ENCODE results near the gene DIABLO.
A peak's percentile ranks its signal among the peaks of the same experiment; 100 is the strongest.
"Not testable (repeated sequence)": the region's sequence is repeated elsewhere in the genome, so short reads cannot be mapped to it uniquely, and the experiment has no call there.

The DIABLO gene

GRCh38 chr12:122189626-122190475 lies 36.0 kb downstream of the DIABLO start:
- no peak for DNase-seq (ENCODE audit: low read depth in 2 of 2)

GRCh38 chr12:122187466-122187865 lies 38.4 kb downstream of the DIABLO start:
- no peak for DNase-seq (ENCODE audit: low read depth in 2 of 2)

- no peak for DNase-seq (ENCODE audit: low read depth in 2 of 2)
Measured at GRCh38 chr12:122185494-122186082, 40.3 kb downstream of the DIABLO start.

GRCh38 chr12:122185079-122185478 lies 40.8 kb downstream of the DIABLO start:
- no peak for DNase-seq (ENCODE audit: low read depth in 2 of 2)

GRCh38 chr12:122184517-122184916 lies 41.3 kb downstream of the DIABLO start:
- DNase-seq (ENCODE audit: low read depth in 2 of 2): no peak

GRCh38 chr12:122183588-122183940 lies 42.3 kb downstream of the DIABLO start:
- DNase-seq (ENCODE audit: low read depth in 2 of 2): no peak

- DNase-seq (ENCODE audit: low read depth in 2 of 2): no peak
Measured at GRCh38 chr12:122182887-122183587, 42.8 kb downstream of the DIABLO start, which contains the start of gene LRRC43. TSS of gene LRRC43 (plus strand) at chr12:122183123. CDS start at chr12:122183145, 22 bp downstream.

- not testable (repeated sequence) for DNase-seq (ENCODE audit: low read depth in 2 of 2)
Measured at GRCh38 chr12:122176473-122176872, 49.4 kb downstream of the DIABLO start.

- DNase-seq (ENCODE audit: low read depth in 2 of 2): no peak
Measured at GRCh38 chr12:122174155-122174845, 51.6 kb downstream of the DIABLO start, which contains the start of gene IL31. TSS of gene IL31 (minus strand) at chr12:122174221. CDS start at chr12:122174172, 49 bp downstream.

- no peak for DNase-seq (ENCODE audit: low read depth in 2 of 2)
Measured at GRCh38 chr12:122172262-122172939, 53.5 kb downstream of the DIABLO start.

- no peak for DNase-seq (ENCODE audit: low read depth in 2 of 2)
Measured at GRCh38 chr12:122171399-122171798, 54.5 kb downstream of the DIABLO start.

GRCh38 chr12:122168492-122168891 lies 57.4 kb downstream of the DIABLO start:
- no peak for DNase-seq (ENCODE audit: low read depth in 2 of 2)

GRCh38 chr12:122167356-122167925 lies 58.4 kb downstream of the DIABLO start:
- DNase-seq (ENCODE audit: low read depth in 2 of 2): no peak

- DNase-seq (ENCODE audit: low read depth in 2 of 2): peak; percentile 10 to 38
Measured at GRCh38 chr12:122166422-122167349, 59.2 kb downstream of the DIABLO start.

- no peak for DNase-seq (ENCODE audit: low read depth in 2 of 2)
Measured at GRCh38 chr12:122162976-122163375, 62.9 kb downstream of the DIABLO start.

GRCh38 chr12:122161682-122162081 lies 64.2 kb downstream of the DIABLO start:
- DNase-seq (ENCODE audit: low read depth in 2 of 2): no peak

GRCh38 chr12:122160761-122161160 lies 65.1 kb downstream of the DIABLO start:
- no peak for DNase-seq (ENCODE audit: low read depth in 2 of 2)

GRCh38 chr12:122159882-122160281 lies 66.0 kb downstream of the DIABLO start:
- DNase-seq (ENCODE audit: low read depth in 2 of 2): no peak

GRCh38 chr12:122158700-122159285 lies 67.1 kb downstream of the DIABLO start:
- DNase-seq (ENCODE audit: low read depth in 2 of 2): no peak

All from activated CD4-positive, alpha-beta T cell treated with anti-CD3 and anti-CD28 coated beads for 24 hours (primary cell).